ENCODE measurements around the gene RPTOR.

Gene RPTOR

GRCh38 chr17:80708480-80708879 lies 163.8 kb downstream of the RPTOR start:
- H3K4me1 ChIP-seq (ENCODE audit: control insufficient read depth, insufficient read depth, low read length) = peaks cover 9% of the 10 kb centered on the region
- CTCF ChIA-PET = interaction anchor here (0.8 kb wide), 1 partner anchor 29 kb away, joined by 3 read pairs; no protein-coding TSS in a partner anchor

GRCh38 chr17:80709090-80709695 lies 164.6 kb downstream of the RPTOR start:
- POLR2A ChIA-PET = no interaction called here
- CTCF ChIA-PET = interaction anchor here (0.8 kb wide), 1 partner anchor 28 kb away, joined by 3 read pairs; no protein-coding TSS in a partner anchor
- Histone ChIP-seq H3K27ac (ENCODE audit: extremely low read depth, low read depth, low read length) (no peak overlapping the region), H3K36me3 (ENCODE audit: control insufficient read depth in 2 of 2, insufficient read depth in 1 of 2, low read length in 2 of 2) (peaks cover 4 to 16% of the 10 kb centered on the region in 2 experiments; a peak in 1 of 3 replicates), H3K4me1 (ENCODE audit: control insufficient read depth, insufficient read depth, low read length) (peaks cover 9% of the 10 kb centered on the region), H3K4me3 (ENCODE audit: low read depth, low read length) (no peak overlapping the region), H3K9me3 (ENCODE audit: control insufficient read depth, insufficient read depth, low read depth, low read length) (no peaks in the 10 kb centered on the region; the same call in 1 of the 2 replicates)
- no peak for TF ChIP-seq ZSCAN5A (tag by site-specific recombination; IDR thresholded peaks at IDR 0.05)
- TF ChIP-seq ZNF23 (tag by site-specific recombination; IDR thresholded peaks at IDR 0.05; ENCODE audit: borderline replicate concordance) = no peak
- no peak for TF ChIP-seq ZNF175 (tag by site-specific recombination; IDR thresholded peaks at IDR 0.05)
- 0 out of 2 replicates have a peak, but pooled peaks have one; percentile 88 for TF ChIP-seq ZNF184 (tag by site-specific recombination; IDR thresholded peaks at IDR 0.05)
- TF ChIP-seq ZNF585B (tag by site-specific recombination; IDR thresholded peaks at IDR 0.05) = no peak
- TF ChIP-seq ZBTB48 (tag by site-specific recombination; IDR thresholded peaks at IDR 0.05) = no peak

More at GRCh38 chr17:80708480-80708879, 163.8 kb downstream of the RPTOR start:
- H3K9me3 ChIP-seq (ENCODE audit: control insufficient read depth, insufficient read depth, low read depth, low read length) = no peaks in the 10 kb centered on the region
- no peak overlapping the region for H3K27ac ChIP-seq (ENCODE audit: extremely low read depth, low read depth, low read length)
- no peak overlapping the region for H3K4me3 ChIP-seq (ENCODE audit: low read depth, low read length)
- peak; percentile 97 for TF ChIP-seq KLF1 (tag by site-specific recombination; IDR thresholded peaks at IDR 0.05)
- TF ChIP-seq ZNF664 (tag by site-specific recombination; IDR thresholded peaks at IDR 0.05) = no peak
- no peak for TF ChIP-seq ZNF645 (tag by site-specific recombination; IDR thresholded peaks at IDR 0.05)
- H3K36me3 ChIP-seq (ENCODE audit: control insufficient read depth in 2 of 2, insufficient read depth in 1 of 2, low read length in 2 of 2) = peaks cover 4 to 16% of the 10 kb centered on the region in 2 experiments; a peak in 1 of 3 replicates
- POLR2A ChIA-PET = no interaction called here

GRCh38 chr17:80710714-80711302 lies 166.2 kb downstream of the RPTOR start:
- CTCF ChIA-PET = no interaction called here
- H3K27ac ChIP-seq (ENCODE audit: extremely low read depth, low read depth, low read length) = no peak overlapping the region
- TF ChIP-seq ZNF157 (tag by site-specific recombination; IDR thresholded peaks at IDR 0.05) (no peak), ZNF629 (tag by site-specific recombination; IDR thresholded peaks at IDR 0.05) (no peak), ZNF654 (tag by site-specific recombination; IDR thresholded peaks at IDR 0.05; ENCODE audit: low read depth) (no peak), GLI4 (tag by site-specific recombination; IDR thresholded peaks at IDR 0.05) (no peak), ZNF37A (tag by site-specific recombination; IDR thresholded peaks at IDR 0.05) (no peak), ZNF513 (tag by site-specific recombination; IDR thresholded peaks at IDR 0.05) (no peak), ZNF776 (tag by site-specific recombination; IDR thresholded peaks at IDR 0.05; ENCODE audit: borderline replicate concordance) (no peak), ZNF174 (tag by site-specific recombination; IDR thresholded peaks at IDR 0.05) (no peak), ZNF660 (tag by site-specific recombination; IDR thresholded peaks at IDR 0.05) (no peak), MYNN (tag by site-specific recombination; IDR thresholded peaks at IDR 0.05; ENCODE audit: borderline replicate concordance) (no peak), ZNF561 (tag by site-specific recombination; IDR thresholded peaks at IDR 0.05; ENCODE audit: borderline replicate concordance) (no peak), PRDM4 (tag by site-specific recombination; IDR thresholded peaks at IDR 0.05) (no peak)
- H3K9me3 ChIP-seq (ENCODE audit: control insufficient read depth, insufficient read depth, low read depth, low read length) = no peaks in the 10 kb centered on the region; the same call in 1 of the 2 replicates
- no peak overlapping the region for H3K4me3 ChIP-seq (ENCODE audit: low read depth, low read length)
- POLR2A ChIA-PET = no interaction called here
- H3K36me3 ChIP-seq (ENCODE audit: control insufficient read depth in 2 of 2, insufficient read depth in 1 of 2, low read length in 2 of 2) = peaks cover 0 to 16% of the 10 kb centered on the region in 2 experiments; a peak in 1 of 3 replicates
- H3K4me1 ChIP-seq (ENCODE audit: control insufficient read depth, insufficient read depth, low read length) = peaks cover 9% of the 10 kb centered on the region
